ENCODE data around the gene PIP5K1B. TPM values are rescaled to one million over a fixed set of nuclear protein-coding genes. Genes with fewer than 3 reads are reported as not detected.

The PIP5K1B gene
- total RNA-seq, 1 experiment from 2014 or later = 2.5 TPM

GRCh38 chr9:68964765-68965164 lies 259.7 kb downstream of the PIP5K1B start:
- no peaks in the 10 kb centered on the region for H3K36me3 Mint-ChIP-seq (ENCODE audit: insufficient read depth in 1 of 3, low read depth in 3 of 3)
- Histone ChIP-seq H4K5ac (ENCODE audit: insufficient read length, low read depth, low read length) (no peak overlapping the region), H3K23me2 (ENCODE audit: insufficient read length, low read depth, low read length, poor library complexity, severe bottlenecking) (no peaks in the 10 kb centered on the region), H3K79me1 (ENCODE audit: insufficient read depth, low read depth, low read length, poor library complexity, severe bottlenecking) (no peaks in the 10 kb centered on the region), H2BK20ac (ENCODE audit: low read depth, low read length, poor library complexity, severe bottlenecking) (no peak overlapping the region), H4K20me1 (ENCODE audit: control insufficient read depth, insufficient read depth, insufficient read length) (no peaks in the 10 kb centered on the region), H4K8ac (replicated peaks; ENCODE audit: insufficient read length, low read depth, low read length) (no peak overlapping the region), H3K23ac (ENCODE audit: insufficient read length, low read depth, low read length) (no peak overlapping the region), H3T11ph (ENCODE audit: low read length) (no peak overlapping the region), H3K27ac (ENCODE audit: insufficient read length, low read depth, low read length) (no peak overlapping the region), H3K9me3 (ENCODE audit: control insufficient read depth, low read depth, low read length) (no peaks in the 10 kb centered on the region), H2BK120ac (ENCODE audit: low read depth, low read length, poor library complexity, severe bottlenecking) (no peak overlapping the region), H3K14ac (ENCODE audit: insufficient read depth, low read length) (no peak overlapping the region), H3K27me3 (ENCODE audit: insufficient read depth, low read length) (no peaks in the 10 kb centered on the region), H2BK15ac (ENCODE audit: low read depth, low read length) (no peak overlapping the region), H2BK12ac (ENCODE audit: insufficient read length, low read depth, low read length) (no peak overlapping the region), H3K4me1 (ENCODE audit: insufficient read depth, low read length) (no peaks in the 10 kb centered on the region), H4K91ac (ENCODE audit: insufficient read length, low read depth, low read length) (no peak overlapping the region), H2BK5ac (ENCODE audit: insufficient read length, low read length) (no peak overlapping the region), H3K4ac (ENCODE audit: low read depth, low read length) (no peak overlapping the region), H2AK5ac (ENCODE audit: insufficient read length, low read length) (no peak overlapping the region), H3K4me2 (ENCODE audit: insufficient read depth, insufficient read length, low read length) (no peak overlapping the region), H3K9ac (ENCODE audit: extremely low read depth, insufficient read length, low read length) (no peak overlapping the region), H3K79me2 (ENCODE audit: insufficient read depth, low read length) (no peaks in the 10 kb centered on the region), H2AFZ (ENCODE audit: low read length) (no peak overlapping the region), H3K18ac (ENCODE audit: insufficient read length, low read depth, low read length) (no peak overlapping the region), H3K56ac (ENCODE audit: insufficient read length, low read depth, low read length) (no peak overlapping the region)
- no peak overlapping the region for H3K4me3 Mint-ChIP-seq
- no peaks in the 10 kb centered on the region for H3K27me3 Mint-ChIP-seq (ENCODE audit: low read depth)
- H3K27ac Mint-ChIP-seq = no peak overlapping the region
- H3K4me1 Mint-ChIP-seq = no peaks in the 10 kb centered on the region
- no peak for TF ChIP-seq CTCF (conservative IDR thresholded peaks at IDR 0.05)
- no peaks in the 10 kb centered on the region; a peak in 2 of 5 replicates for H3K9me3 Mint-ChIP-seq
- no peak for DNase-seq
- WGBS (ENCODE audit: extremely low coverage, insufficient read length, low lambda C conversion rate) = no CpG with 5 or more reads among the region's 3 CpGs
